Fibroblast of peridontal ligament (primary cell): ENCODE data around the gene NLK.
A peak's percentile ranks its signal among the peaks of the same experiment; 100 is the strongest.
"Not testable (repeated sequence)": the region's sequence is repeated elsewhere in the genome, so short reads cannot be mapped to it uniquely, and the experiment has no call there.

ENCODE experiments used
- DNase-seq: peaks from one replicate; pipeline ENCODE4 v3.0.0-alpha.2; 2010; ENCODE audit errors: extremely low read depth

Gene NLK

DNA sequence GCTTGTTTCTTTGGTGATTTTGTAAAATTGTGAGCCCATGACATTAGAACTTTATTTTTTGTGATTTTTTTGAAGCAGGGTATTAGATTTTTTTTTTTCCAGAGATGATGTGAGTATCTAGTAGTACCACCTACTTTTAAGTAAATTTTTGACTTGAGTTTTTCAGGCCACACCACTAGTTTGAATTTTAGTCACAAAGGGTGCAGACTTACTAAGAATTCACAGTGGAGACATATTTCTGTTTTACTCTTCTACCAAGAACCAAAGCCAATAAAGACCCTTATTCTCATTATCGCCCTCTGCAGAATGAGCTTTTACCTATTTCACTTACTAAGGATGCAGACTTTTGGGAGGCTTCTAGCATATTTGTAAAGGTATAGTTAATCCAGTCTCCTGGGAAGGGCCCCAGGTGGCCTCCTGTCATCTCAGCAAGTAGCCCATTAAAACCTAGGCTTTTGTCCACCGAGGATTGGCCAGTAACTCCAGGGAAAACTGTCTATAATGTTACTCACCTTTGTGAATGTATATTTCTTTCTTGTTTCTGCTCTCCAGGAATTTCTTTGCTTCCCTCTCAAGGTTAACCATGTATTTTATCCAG, 30.6 kb downstream of the NLK start:
- no peak for DNase-seq

GRCh38 chr17:28074010-28074409, 31.5 kb downstream of the NLK start:
- no peak for DNase-seq

- no peak for DNase-seq
These were observed 33.7 kb downstream of the NLK start for GRCh38 chr17:28076144-28076543.

DNA sequence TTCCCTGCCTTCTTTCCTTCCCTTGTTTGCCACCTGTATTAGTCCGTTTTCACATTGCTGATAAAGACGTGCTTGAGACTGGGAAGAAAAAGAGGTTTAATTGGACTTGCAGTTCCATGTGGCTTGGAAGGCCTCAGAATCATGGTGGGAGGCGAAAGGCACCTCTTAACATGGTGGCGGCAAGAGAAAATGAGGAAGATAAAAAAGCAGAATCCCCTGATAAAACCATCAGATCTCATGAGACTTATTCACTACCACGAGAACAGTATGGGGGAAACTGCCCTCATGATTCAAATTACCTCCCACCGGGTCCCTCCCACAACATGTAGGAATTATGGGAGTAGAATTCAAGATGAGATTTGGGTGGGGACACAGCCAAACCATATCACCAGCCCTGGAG, 34.7 kb downstream of the NLK start:
- not testable (repeated sequence) for DNase-seq

DNA sequence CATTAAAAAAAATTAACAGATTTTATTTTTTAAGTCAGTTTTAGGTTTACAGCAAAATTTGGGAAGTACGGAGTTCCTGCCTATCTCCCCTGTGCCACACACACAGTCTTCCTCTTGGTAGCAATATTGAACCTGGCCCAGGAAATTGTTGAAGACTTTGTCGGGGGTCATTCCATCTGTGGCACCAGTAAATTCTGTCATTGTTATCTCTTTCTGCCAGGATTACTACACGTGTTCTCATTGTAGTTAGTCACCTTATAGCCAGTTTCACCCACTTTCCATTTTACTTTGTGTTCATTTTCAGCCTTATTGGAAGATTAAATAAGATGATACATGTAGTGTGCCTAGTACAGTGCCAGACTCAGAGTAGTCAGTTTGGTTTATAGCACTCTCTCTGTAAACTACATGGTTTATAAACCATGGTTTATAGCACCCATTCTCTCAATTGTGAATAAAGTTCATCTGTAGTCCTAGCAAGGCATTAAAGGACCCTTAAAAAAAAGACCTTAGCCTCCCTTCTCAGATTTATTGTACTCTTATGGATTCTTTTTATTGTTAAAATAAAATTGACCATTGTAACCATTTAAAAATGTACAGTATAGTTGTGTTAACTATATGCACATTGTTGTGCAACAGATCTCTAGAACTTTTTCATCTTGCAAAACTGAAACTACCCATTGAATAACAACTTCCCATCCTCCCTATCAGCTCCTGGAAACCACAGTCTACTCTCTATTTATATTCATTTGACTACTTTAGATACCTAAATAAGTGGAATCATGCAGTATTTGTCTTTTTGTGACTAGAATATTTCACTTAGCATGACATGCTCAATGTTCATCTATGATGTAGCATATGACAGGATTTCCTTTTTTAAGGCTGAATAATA, 36.1 kb downstream of the NLK start:
- peak; percentile 13 for DNase-seq

- no peak for DNase-seq
These were observed 39.0 kb downstream of the NLK start for GRCh38 chr17:28081467-28081866.

DNA sequence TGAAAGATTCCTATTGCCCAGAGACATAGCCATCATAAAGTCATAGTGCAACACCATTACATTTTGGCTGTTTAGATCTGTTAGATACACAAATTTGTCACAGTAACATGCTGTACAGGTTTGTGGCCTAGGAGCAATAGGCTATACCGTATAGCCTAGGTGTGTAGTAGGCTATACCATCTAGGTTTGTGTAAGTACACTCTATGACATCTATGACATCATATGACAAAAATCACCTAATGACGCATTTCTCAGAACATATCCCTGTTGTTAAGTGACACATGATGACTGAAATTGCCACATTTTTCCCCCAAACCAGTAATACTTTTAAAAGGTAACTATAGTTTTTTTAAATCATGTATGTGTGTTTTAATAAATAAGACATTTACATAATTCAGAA, 43.3 kb downstream of the NLK start:
- DNase-seq: no peak

DNA sequence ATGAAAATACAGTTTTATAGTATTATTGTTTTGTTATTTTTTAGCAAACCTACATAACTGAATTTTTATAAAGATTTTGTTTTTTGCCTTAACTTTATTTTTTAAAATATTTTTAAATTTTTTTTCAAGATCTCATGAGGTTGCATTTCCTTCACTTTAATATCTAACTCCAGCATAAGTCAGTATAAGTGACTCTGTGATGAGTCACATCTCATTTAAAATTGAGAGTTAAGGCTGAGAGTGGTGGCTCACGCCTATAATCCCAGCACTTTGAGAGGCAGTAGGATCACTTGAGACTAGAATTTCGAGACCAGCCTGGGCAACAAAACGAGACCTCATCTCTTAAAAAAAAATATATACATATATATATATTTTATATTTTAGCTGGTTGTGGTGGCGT, 44.0 kb downstream of the NLK start:
- DNase-seq: peak; percentile 8

GRCh38 chr17:28087743-28088142, 45.3 kb downstream of the NLK start:
- DNase-seq: no peak

DNA sequence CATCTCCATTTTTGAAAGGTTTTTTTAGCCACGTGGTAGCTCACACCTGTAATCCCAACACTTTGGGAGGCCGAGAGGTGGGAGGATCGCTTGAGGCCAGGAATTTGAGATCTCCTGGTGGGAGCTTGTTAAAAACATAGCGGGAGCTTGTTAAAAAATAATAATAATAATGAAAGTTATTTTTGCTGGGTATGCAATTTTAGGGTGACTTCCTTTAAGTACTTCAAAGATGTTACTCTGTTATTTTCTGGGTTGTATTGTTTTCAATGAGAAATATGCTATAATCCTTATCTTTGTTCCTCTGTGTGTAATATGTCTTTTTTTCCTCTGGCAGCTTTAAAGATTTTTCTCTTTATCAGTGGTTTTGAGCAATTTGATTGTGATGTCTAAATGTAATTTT, 48.1 kb downstream of the NLK start:
- no peak for DNase-seq

- no peak for DNase-seq
These were observed 49.6 kb downstream of the NLK start for GRCh38 chr17:28092088-28092487.

DNA sequence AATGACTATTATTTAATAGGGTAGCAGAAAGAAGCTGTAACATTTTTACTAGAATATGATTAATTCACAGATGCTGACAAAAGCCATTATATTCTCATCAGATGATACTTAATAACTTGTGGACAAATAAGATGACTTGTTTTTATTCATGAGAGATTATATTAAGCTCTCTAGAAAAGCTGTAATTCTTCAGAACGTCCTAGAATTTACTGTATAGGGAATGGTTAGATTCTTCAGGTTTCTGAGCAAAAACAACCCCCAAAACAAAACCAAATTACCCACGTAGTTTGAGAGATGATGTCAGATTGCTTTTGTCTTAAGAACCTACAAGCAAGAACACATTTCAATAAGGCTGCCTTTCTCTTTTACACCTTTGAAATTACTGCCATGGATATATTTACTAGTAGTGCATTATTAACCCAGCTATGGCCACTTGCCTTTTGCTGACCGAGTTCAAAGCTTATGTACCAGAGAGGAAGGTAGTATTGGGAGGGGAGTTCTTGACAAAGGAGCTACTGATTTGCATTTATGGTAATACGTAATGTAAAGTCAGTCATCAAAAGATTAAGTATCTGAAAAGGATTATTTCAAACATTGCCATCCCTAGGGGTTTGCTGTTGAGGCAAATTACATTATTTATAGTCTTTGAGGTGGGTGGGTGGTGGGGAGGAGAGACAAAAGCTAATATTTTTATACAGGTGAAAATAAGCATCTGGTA, 51.7 kb downstream of the NLK start:
- no peak for DNase-seq

DNA sequence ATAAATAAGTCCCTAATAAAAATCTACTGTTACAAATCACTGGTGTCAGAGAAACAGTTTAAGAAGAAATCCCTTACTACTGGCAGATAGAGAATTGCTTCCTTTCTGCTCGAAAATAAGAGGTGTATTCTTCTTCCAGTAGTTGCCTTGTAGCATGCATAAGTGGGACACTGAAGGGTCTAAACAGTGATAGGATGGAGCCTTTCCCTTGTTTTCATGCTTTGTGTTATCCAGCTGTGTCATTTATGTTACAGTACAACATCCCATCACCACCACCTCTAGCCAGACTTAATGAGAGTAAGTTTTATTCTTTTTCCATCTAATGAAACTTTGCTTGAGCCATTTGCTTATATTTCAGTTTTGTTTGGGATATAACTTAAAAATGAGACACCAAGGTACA, 54.3 kb downstream of the NLK start:
- no peak for DNase-seq

GRCh38 chr17:28097254-28097653, 54.8 kb downstream of the NLK start:
- no peak for DNase-seq

DNA sequence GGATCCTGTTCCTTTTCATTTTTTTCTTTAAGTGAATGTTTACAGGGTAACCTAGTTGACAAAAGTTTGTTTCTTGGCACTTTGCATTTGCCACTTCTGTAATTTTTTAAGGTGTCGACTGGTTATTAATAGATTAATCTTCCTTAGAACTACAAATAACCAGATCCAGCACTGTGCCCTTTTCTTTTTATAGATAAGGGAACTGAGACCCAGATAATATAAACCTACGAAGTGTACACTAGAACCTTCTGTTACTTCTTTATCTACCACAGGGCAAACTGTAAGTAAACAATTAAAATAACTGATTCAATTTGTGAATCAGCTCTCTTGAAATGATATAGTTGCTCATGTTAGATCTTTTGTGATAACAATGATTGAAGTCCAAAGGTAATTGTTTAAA, 55.4 kb downstream of the NLK start:
- no peak for DNase-seq

GRCh38 chr17:28098591-28098990, 56.1 kb downstream of the NLK start:
- not testable (repeated sequence) for DNase-seq

DNA sequence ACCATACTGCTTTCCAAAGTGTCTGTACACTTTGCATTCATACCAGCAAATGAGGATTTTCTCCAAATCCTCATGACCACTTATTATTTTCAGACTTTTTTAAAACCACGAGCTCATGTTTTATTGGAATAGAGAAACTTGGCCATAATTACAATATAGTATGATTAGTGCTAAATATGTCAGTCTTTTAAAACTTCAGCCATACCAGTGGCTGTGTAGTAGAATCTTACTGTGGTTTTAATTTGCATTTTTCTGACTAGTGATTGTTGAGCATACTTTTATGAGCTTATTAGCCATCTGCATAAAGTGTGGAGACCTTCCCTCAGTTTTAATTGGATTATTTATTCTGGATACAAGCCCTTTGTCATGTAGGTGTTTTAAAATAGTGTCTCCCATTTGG, 57.8 kb downstream of the NLK start:
- DNase-seq: no peak

GRCh38 chr17:28100936-28101335, 58.5 kb downstream of the NLK start:
- no peak for DNase-seq

- no peak for DNase-seq
These were observed 59.4 kb downstream of the NLK start for GRCh38 chr17:28101919-28102318.

DNA sequence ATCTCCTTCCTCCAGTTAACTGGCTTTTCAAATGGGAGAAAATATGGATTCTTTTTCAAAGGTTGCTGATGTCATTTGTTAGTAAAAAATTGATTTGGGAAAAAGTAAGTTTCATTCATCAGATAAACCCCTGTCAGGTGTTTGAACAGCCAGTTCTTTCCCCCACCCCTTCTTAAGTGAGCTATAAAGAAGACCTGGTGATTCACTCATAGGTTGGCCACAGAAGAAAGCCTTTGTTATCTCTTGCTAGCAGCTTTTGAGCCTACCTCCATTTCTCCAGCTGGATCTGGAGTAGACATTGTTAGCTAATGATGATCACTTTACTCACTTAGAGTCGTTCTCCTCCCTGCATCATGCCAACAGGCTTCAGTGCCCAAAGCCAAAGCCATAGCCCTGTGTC, 63.0 kb downstream of the NLK start:
- DNase-seq: no peak

DNA sequence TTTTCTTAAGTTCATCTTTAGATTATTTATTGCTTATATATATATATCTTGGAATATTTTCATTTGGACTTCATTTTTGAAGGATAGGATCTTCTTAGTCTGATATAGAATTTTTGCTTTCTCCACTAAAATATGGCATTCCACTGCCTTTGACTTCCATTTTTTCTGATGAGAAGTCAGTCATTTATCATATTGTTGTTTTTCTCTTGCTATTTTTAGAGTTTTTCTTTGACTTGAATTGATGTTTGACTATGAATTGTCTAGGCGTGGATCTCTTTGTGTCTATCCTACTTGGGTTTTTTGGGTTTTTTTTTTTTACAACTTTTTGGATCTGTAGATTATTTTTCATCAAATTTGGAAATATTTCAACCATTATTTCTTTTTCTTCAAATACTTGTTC, 67.7 kb downstream of the NLK start:
- no peak for DNase-seq

DNA sequence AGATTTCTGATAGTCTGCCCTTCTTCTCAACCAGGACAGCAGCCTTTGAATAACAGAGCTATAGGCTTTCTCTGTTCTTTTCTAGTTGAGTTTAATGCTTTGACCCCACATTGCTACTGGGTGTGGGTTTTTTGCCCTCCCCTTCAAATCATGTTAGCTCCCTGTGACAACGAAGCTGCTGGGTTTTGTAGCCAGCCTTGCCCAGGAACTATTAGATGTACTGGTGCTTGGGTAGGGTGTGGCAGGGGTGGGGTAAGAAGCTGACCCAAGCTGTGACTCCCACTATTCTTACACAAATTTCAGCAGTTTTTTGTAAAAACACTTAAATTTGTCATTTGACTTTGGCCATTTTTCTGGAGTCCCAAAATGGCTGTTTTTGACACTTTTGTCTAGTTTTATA, 69.7 kb downstream of the NLK start:
- no peak for DNase-seq

- peak; percentile 17 for DNase-seq
These were observed 70.1 kb downstream of the NLK start for GRCh38 chr17:28112606-28113005.
